ENCODE data around the gene LRFN2. TPM values are rescaled to one million over a fixed set of nuclear protein-coding genes. Genes with fewer than 3 reads are reported as not detected.

The LRFN2 gene
- polyA plus RNA-seq, 1 donor from 2014 or later = not detected

DNA sequence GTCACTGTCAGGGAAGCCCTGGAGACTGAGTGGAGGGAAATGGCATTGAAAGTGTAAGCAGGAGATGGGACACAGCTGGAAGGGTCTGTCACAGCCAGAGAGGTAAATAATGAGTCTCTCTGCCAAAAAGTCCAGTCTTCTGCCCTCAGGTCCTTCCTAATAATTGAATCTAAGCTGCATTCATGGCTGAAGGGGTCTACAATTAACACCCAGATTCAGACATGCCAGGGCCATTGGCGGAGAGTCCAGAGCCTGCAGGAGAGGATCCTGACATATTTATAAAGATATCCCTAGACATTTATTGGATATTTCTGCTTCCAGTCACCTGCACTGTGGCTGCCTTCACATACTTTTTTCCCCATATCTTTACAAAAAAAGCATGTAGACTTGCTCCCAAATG, 89.0 kb downstream of the LRFN2 start:
- no peak overlapping the region for H3K4me3 Mint-ChIP-seq
- no peaks in the 10 kb centered on the region for H3K36me3 Mint-ChIP-seq
- H3K27ac Mint-ChIP-seq = no peak overlapping the region
- no peaks in the 10 kb centered on the region for H3K4me1 Mint-ChIP-seq
- H3K9me3 Mint-ChIP-seq = no peaks in the 10 kb centered on the region
- H3K27me3 Mint-ChIP-seq = peaks cover 2% of the 10 kb centered on the region

DNA sequence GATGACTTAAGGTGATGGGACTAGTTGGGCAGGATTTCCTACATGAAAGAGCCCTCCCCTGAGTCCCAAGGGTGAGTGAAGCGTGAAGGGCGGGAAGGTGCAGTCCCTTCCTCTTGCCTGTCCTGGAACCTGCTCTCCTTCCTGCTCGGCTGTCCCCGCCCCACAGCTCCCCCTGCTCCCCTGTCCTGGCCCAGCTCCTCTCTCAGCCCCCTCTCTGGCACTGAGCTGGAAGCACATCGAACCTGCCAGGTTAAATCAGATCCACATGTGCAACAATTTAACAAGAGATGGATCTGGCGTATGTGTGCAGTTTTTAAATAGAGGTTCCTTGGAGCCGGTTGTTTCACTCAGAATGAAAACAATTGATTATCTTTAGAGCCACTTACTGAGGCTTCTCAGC, 95.0 kb downstream of the LRFN2 start:
- Mint-ChIP-seq H3K4me3 (no peak overlapping the region), H3K36me3 (no peaks in the 10 kb centered on the region), H3K4me1 (no peaks in the 10 kb centered on the region), H3K9me3 (no peaks in the 10 kb centered on the region), H3K27ac (no peak overlapping the region), H3K27me3 (no peaks in the 10 kb centered on the region)

GRCh38 chr6:40490508-40490907, 96.7 kb downstream of the LRFN2 start:
- Mint-ChIP-seq H3K4me3 (no peak overlapping the region), H3K36me3 (no peaks in the 10 kb centered on the region), H3K27me3 (no peaks in the 10 kb centered on the region), H3K27ac (no peak overlapping the region), H3K4me1 (no peaks in the 10 kb centered on the region), H3K9me3 (no peaks in the 10 kb centered on the region)

DNA sequence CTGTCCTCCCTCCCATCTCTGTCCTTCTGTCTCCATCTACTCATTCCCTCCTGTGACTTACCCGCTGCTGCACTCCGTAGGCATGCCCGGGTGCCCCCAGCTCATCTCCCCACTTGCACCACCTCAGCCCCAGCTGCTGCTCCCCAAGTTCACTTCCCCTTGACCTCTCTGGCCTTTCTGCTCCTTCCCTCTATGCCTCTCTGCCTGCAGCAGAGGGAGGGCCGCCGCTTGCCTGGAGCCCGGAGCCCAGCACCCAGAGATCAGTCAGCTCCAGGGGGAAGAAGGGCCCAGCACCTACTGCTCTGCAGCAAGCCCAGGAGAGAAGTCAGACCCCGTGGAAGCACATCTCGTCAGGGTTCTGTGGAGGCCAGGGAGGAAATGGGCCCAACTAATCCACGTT, 97.4 kb downstream of the LRFN2 start:
- H3K36me3 Mint-ChIP-seq = no peaks in the 10 kb centered on the region
- H3K4me1 Mint-ChIP-seq = no peaks in the 10 kb centered on the region
- peak overlapping the region in 1 of 4 donors; percentile 45 for H3K4me3 Mint-ChIP-seq
- no peak overlapping the region for H3K27ac Mint-ChIP-seq
- H3K27me3 Mint-ChIP-seq = no peaks in the 10 kb centered on the region
- no peaks in the 10 kb centered on the region for H3K9me3 Mint-ChIP-seq

GRCh38 chr6:40486576-40486975, 100.6 kb downstream of the LRFN2 start:
- no peaks in the 10 kb centered on the region for H3K9me3 Mint-ChIP-seq
- no peaks in the 10 kb centered on the region for H3K4me1 Mint-ChIP-seq
- H3K4me3 Mint-ChIP-seq = no peak overlapping the region
- no peak overlapping the region for H3K27ac Mint-ChIP-seq
- no peaks in the 10 kb centered on the region for H3K36me3 Mint-ChIP-seq
- peaks cover 3% of the 10 kb centered on the region for H3K27me3 Mint-ChIP-seq

DNA sequence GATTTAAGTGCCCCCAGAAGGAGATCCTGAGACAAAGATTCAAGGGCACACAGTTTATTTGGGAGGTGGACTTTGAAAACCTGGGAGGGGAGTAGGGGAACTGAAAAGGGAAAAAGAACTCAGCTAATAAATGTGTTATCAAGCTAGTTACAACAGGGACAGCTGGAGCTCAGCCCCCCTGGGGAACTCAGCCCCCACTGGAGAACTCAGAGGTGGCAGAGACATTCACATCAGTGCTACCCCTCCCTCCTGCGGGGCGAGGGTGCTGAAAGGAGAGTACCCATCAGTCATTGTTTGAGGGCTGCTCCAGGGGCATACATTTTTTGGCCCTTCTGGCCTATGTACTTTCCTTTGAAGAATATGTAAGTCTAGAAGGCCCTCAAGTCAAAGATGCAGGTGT, 101.4 kb downstream of the LRFN2 start:
- Mint-ChIP-seq H3K27me3 (peaks cover 3% of the 10 kb centered on the region), H3K9me3 (no peaks in the 10 kb centered on the region), H3K27ac (no peak overlapping the region), H3K4me1 (no peaks in the 10 kb centered on the region), H3K36me3 (no peaks in the 10 kb centered on the region), H3K4me3 (no peak overlapping the region)

GRCh38 chr6:40485300-40485699, 101.9 kb downstream of the LRFN2 start:
- H3K4me1 Mint-ChIP-seq = no peaks in the 10 kb centered on the region
- no peaks in the 10 kb centered on the region for H3K9me3 Mint-ChIP-seq
- H3K36me3 Mint-ChIP-seq = no peaks in the 10 kb centered on the region
- H3K4me3 Mint-ChIP-seq = no peak overlapping the region
- H3K27me3 Mint-ChIP-seq = peaks cover 3% of the 10 kb centered on the region
- H3K27ac Mint-ChIP-seq = no peak overlapping the region

- H3K9me3 Mint-ChIP-seq = no peaks in the 10 kb centered on the region
- no peaks in the 10 kb centered on the region for H3K36me3 Mint-ChIP-seq
- no peak overlapping the region for H3K27ac Mint-ChIP-seq
- H3K4me3 Mint-ChIP-seq = no peak overlapping the region
- no peaks in the 10 kb centered on the region for H3K4me1 Mint-ChIP-seq
- peaks cover 3% of the 10 kb centered on the region for H3K27me3 Mint-ChIP-seq
Measured at GRCh38 chr6:40484066-40484465, 103.1 kb downstream of the LRFN2 start.

- H3K27me3 Mint-ChIP-seq = peaks cover 3% of the 10 kb centered on the region
- no peak overlapping the region for H3K27ac Mint-ChIP-seq
- no peak overlapping the region for H3K4me3 Mint-ChIP-seq
- H3K4me1 Mint-ChIP-seq = no peaks in the 10 kb centered on the region
- H3K9me3 Mint-ChIP-seq = no peaks in the 10 kb centered on the region
- H3K36me3 Mint-ChIP-seq = no peaks in the 10 kb centered on the region
Measured at GRCh38 chr6:40482532-40482931, 104.6 kb downstream of the LRFN2 start.

GRCh38 chr6:40480678-40481077, 106.5 kb downstream of the LRFN2 start:
- Mint-ChIP-seq H3K4me3 (no peak overlapping the region), H3K4me1 (no peaks in the 10 kb centered on the region), H3K27ac (no peak overlapping the region), H3K9me3 (no peaks in the 10 kb centered on the region), H3K36me3 (no peaks in the 10 kb centered on the region), H3K27me3 (peaks cover 3% of the 10 kb centered on the region)

GRCh38 chr6:40479706-40480105, 107.5 kb downstream of the LRFN2 start:
- Mint-ChIP-seq H3K4me3 (no peak overlapping the region), H3K27ac (no peak overlapping the region), H3K36me3 (no peaks in the 10 kb centered on the region), H3K27me3 (peaks cover 3% of the 10 kb centered on the region), H3K4me1 (no peaks in the 10 kb centered on the region), H3K9me3 (no peaks in the 10 kb centered on the region)

DNA sequence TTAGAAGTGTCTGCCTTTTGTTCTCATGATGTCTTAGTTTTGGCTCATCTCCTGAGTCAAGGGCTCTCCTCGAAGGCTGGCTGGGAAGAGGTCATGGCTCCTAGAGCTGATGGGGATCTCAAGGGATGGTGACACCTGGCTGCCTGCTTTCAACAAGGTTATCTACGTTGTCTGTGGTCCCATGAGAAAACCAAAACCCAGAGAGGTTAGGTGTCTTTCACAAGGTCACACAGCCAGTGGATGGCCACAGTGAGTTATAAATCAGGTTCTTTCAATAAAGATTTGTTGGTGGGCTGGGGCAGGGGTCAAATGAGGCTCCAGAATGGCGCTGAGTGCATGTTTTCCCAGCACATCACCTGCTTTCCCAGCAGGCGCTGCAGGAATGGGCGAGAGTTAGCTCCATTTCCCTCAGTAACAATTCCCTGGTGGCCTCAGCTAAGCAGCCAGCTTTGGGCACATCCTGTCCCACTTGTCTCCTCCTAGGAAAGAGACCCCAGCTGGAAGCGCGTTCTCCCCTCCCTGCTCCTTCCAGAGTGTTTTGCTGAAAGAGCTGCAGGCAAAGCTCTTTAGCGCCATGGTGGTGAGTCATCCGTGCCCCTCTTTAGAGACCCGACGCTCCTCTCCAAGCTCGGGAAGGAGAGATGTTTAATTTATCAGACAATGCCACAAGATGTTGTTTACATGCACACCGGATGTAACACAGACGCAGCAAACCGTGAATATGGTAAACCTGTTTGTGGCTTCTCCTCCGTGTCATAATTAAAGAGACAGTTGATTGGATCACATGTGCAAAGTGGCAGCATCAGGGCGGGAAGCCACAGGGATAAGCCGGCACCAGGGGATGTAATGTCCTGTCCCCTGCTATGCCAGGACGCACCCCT, 109.7 kb downstream of the LRFN2 start:
- Mint-ChIP-seq H3K4me1 (no peaks in the 10 kb centered on the region), H3K9me3 (no peaks in the 10 kb centered on the region), H3K4me3 (no peak overlapping the region), H3K36me3 (no peaks in the 10 kb centered on the region), H3K27me3 (no peaks in the 10 kb centered on the region), H3K27ac (peak overlapping the region in 1 of 3 donors; percentile 88)

- Mint-ChIP-seq H3K27ac (no peak overlapping the region), H3K36me3 (no peaks in the 10 kb centered on the region), H3K4me1 (no peaks in the 10 kb centered on the region)
Measured at GRCh38 chr6:40476673-40477072, 110.5 kb downstream of the LRFN2 start.

DNA sequence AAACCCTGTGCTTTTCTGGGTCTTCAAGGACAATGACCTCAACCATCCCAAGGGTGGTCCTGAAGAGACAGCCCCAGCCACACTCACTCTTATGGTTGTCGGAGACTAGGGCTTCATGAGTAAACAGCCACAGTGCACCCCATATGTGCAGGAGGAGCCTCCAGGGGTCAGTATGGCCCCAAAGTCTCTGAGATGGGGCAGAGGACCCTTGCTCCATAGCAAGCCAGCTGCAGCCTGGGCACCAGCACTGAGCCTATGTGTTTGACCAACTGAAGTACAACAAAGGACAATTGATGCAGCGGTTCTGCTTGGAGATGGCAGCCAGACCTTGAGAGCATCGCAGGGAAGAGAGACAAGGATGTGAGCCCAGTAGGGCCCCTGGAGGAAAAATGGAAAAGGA, 112.2 kb downstream of the LRFN2 start:
- Mint-ChIP-seq H3K27me3 (peaks cover 2% of the 10 kb centered on the region), H3K36me3 (no peaks in the 10 kb centered on the region), H3K9me3 (no peaks in the 10 kb centered on the region), H3K4me1 (no peaks in the 10 kb centered on the region), H3K4me3 (no peak overlapping the region), H3K27ac (peak overlapping the region in 1 of 3 donors; percentile 67)

More at GRCh38 chr6:40476673-40477072, 110.5 kb downstream of the LRFN2 start:
- no peaks in the 10 kb centered on the region for H3K27me3 Mint-ChIP-seq
- no peak overlapping the region for H3K4me3 Mint-ChIP-seq
- no peaks in the 10 kb centered on the region for H3K9me3 Mint-ChIP-seq

DNA sequence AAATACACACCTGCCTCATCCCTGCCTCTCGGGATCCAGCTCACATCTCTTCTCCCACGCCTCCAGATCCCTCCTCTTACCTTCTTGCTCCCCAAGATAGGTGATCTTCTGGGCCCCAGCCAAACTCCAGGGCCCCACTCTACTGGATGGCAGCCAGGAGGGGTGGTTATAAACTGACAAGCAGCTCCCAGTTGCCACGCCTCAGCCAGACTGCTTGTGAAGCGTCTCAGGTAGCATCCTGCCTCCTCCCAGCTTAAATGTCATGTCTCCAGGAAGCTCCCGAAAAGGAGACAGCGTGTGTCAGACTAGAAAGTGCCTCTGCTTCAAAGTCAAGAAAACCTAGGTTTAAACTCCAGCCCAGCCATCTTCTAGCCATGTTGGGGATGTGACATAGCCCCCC, 114.1 kb downstream of the LRFN2 start:
- H3K36me3 Mint-ChIP-seq = no peaks in the 10 kb centered on the region
- H3K27me3 Mint-ChIP-seq = peaks cover 2% of the 10 kb centered on the region
- H3K4me3 Mint-ChIP-seq = no peak overlapping the region
- H3K27ac Mint-ChIP-seq = no peak overlapping the region
- H3K9me3 Mint-ChIP-seq = no peaks in the 10 kb centered on the region
- H3K4me1 Mint-ChIP-seq = no peaks in the 10 kb centered on the region

- no peak overlapping the region for H3K4me3 Mint-ChIP-seq
- no peaks in the 10 kb centered on the region for H3K4me1 Mint-ChIP-seq
- peak overlapping the region in 1 of 3 donors; percentile 16 for H3K27ac Mint-ChIP-seq
- no peaks in the 10 kb centered on the region for H3K9me3 Mint-ChIP-seq
- peaks cover 2% of the 10 kb centered on the region for H3K27me3 Mint-ChIP-seq
- H3K36me3 Mint-ChIP-seq = no peaks in the 10 kb centered on the region
Measured at GRCh38 chr6:40472353-40472752, 114.8 kb downstream of the LRFN2 start.

All from IgD-negative memory B cell (primary cell).